B cell (primary cell): ENCODE data around the gene MPP7. TPM values are rescaled to one million over a fixed set of nuclear protein-coding genes. Genes with fewer than 3 reads are reported as not detected.

Experiments
- ATAC-seq: fragments of 200-7000 bp; cut with Tn5 transposase; one replicate; pipeline ENCODE4 v1.10.0; 2021; ENCODE audit warnings: low read depth, mild to moderate bottlenecking, moderate number of reproducible peaks, moderate library complexity
- CTCF ChIA-PET: fragments of 350-600 bp; sonication (Branson Sonifier 250); formaldehyde crosslinking; loops from one replicate; lab custom pipeline; 2021; ENCODE audit warnings: antibody characterized with exemption, inconsistent platforms; lab: Charles Lee
- POLR2A ChIA-PET: fragments of 350-600 bp; sonication (Branson Sonifier 250); formaldehyde crosslinking; loops from one replicate; lab custom pipeline; 2021; ENCODE audit warnings: antibody characterized with exemption; lab: Charles Lee
- DNase-seq: peaks from one replicate; pipeline ENCODE4 v3.0.0; 2013
- H2AFZ ChIP-seq: 2 replicates; pipeline ENCODE4 v1.6.1; 2012; ENCODE audit warnings: mild to moderate bottlenecking, low read depth, low read length; ENCODE audit not compliant: insufficient read depth, poor library complexity, severe bottlenecking
- H3K27ac ChIP-seq, 2 donors: 1 replicate in 1 of 2; 2 replicates in 1 of 2; pipeline ENCODE4 v1.5.1; 2012 to 2013; ENCODE audit warnings: low read length in 2 of 2, mild to moderate bottlenecking in 2 of 2, moderate library complexity in 1 of 2
- H3K27me3 ChIP-seq, 4 experiments: fragments of 200-600 bp in 1 of 4; sonication (generic) in 1 of 4; replicated peaks in 1 of 4; 1 replicate in 2 of 4; 2 replicates in 2 of 4; pipeline versions ENCODE4 v1.6.1 to v1.7.0; 2013 to 2016; ENCODE audit warnings: low read length in 3 of 4, mild to moderate bottlenecking in 2 of 4, mixed read lengths in 1 of 4, moderate library complexity in 1 of 4; ENCODE audit not compliant: insufficient read depth in 4 of 4, control insufficient read depth in 3 of 4; ENCODE audit errors: control extremely low read depth in 1 of 4
- H3K36me3 ChIP-seq, 2 experiments: replicated peaks in 1 of 2; 1 replicate in 1 of 2; 2 replicates in 1 of 2; pipeline versions ENCODE4 v1.6.1 to v1.7.1; 2013; ENCODE audit warnings: low read length in 1 of 2; ENCODE audit not compliant: insufficient read depth in 2 of 2, control insufficient read depth in 1 of 2; ENCODE audit errors: control extremely low read depth in 1 of 2, extremely low read depth in 1 of 2
- H3K4me1 ChIP-seq, 2 donors: fragments of 200-600 bp in 1 of 2; sonication (generic) in 1 of 2; 1 replicate in 1 of 2; 2 replicates in 1 of 2; pipeline versions ENCODE4 v1.5.1 to v1.6.1; 2013 to 2017; ENCODE audit warnings: low read length in 2 of 2; ENCODE audit not compliant: control insufficient read depth in 2 of 2, insufficient read depth in 2 of 2
- H3K4me2 ChIP-seq: replicated peaks from 2 replicates; pipeline ENCODE3; 2012; ENCODE audit warnings: mild to moderate bottlenecking, low read depth, low read length; ENCODE audit not compliant: poor library complexity, severe bottlenecking
- H3K4me3 ChIP-seq, 5 experiments: fragments of 200-600 bp in 1 of 5; sonication (generic) in 1 of 5; 1 replicate in 3 of 5; 2 replicates in 2 of 5; pipeline versions ENCODE4 v1.5.1 to v1.7.0; 2011 to 2016; ENCODE audit warnings: low read length in 4 of 5, mild to moderate bottlenecking in 4 of 5, low read depth in 2 of 5, control low read depth in 1 of 5, moderate library complexity in 1 of 5; ENCODE audit not compliant: insufficient read depth in 1 of 5; ENCODE audit errors: control extremely low read depth in 1 of 5, extremely low read depth in 1 of 5
- H3K79me2 ChIP-seq: fragments of 200-600 bp; sonication (generic); one replicate; pipeline ENCODE4 v1.6.0; 2016; ENCODE audit warnings: low read length; ENCODE audit not compliant: control insufficient read depth, insufficient read depth
- H3K9ac ChIP-seq: fragments of 200-600 bp; sonication (generic); 2 replicates; pipeline ENCODE4 v1.6.1; 2017; ENCODE audit warnings: mild to moderate bottlenecking, low read length, moderate library complexity
- H3K9me3 ChIP-seq, 3 donors: one replicate each; pipeline versions ENCODE4 v1.6.1 to v1.7.1; 2013; ENCODE audit warnings: low read length in 2 of 3; ENCODE audit not compliant: control insufficient read depth in 2 of 3, insufficient read depth in 1 of 3; ENCODE audit errors: control extremely low read depth in 1 of 3
- H4K20me1 ChIP-seq: 2 replicates; pipeline ENCODE4 v1.6.0; 2012; ENCODE audit warnings: mild to moderate bottlenecking, low read length; ENCODE audit not compliant: insufficient read depth, control insufficient read depth, poor library complexity, severe bottlenecking
- H3K27ac Mint-ChIP-seq: one replicate; pipeline ENCODE4 v1.8.0; 2021; ENCODE audit warnings: mixed read lengths
- H3K27me3 Mint-ChIP-seq: one replicate; pipeline ENCODE4 v1.8.0; 2021; ENCODE audit warnings: mixed read lengths
- H3K4me1 Mint-ChIP-seq: one replicate; pipeline ENCODE4 v1.8.0; 2021; ENCODE audit warnings: mixed read lengths
- H3K4me3 Mint-ChIP-seq: one replicate; pipeline ENCODE4 v1.8.0; 2021; ENCODE audit warnings: mixed read lengths
- H3K9me3 Mint-ChIP-seq: one replicate; pipeline ENCODE4 v1.8.0; 2022; ENCODE audit warnings: mixed read lengths; ENCODE audit not compliant: insufficient read depth
- EZH2 ChIP-seq: IDR thresholded peaks from 2 replicates; pipeline ENCODE4 v1.6.1; 2012; ENCODE audit warnings: borderline replicate concordance, low read depth, mild to moderate bottlenecking, moderate library complexity, low read length; ENCODE audit not compliant: insufficient read depth, poor library complexity, severe bottlenecking
- WGBS: methylation state at CpG from one replicate; pipeline ENCODE4 v1.1.5; 2013; ENCODE audit warnings: missing lambda C conversion rate; ENCODE audit not compliant: insufficient coverage; 5-methylcytosine and 5-hydroxymethylcytosine counted together
- intact Hi-C: fragments of 100-400 bp; cut with micrococcal nuclease; formaldehyde crosslinking; loops from one replicate; pipeline ENCODE4 v1.10.0; 2022
- polyA plus RNA-seq: library from polyadenylated mRNA; depleted of rRNA; stranded (reverse); fragments of >200 nt; gene quantifications from 2 replicates; pipeline ENCODE4 v1.2.3, GENCODE V29; 2012
- total RNA-seq, 2 donors: library from RNA; stranded (reverse); fragments of 120-200 nt in 1 of 2; gene quantifications; 1 replicate in 1 of 2; 2 replicates in 1 of 2; pipeline versions ENCODE4 v1.2.3 to v1.2.4, GENCODE V29; 2013 to 2022
- TF ChIP-seq, protein P1 (sequence below): fragments of 200-600 bp; IDR thresholded peaks from one replicate; pipeline ENCODE4 v1.8.0; 2022; ENCODE audit warnings: antibody characterized with exemption, mild to moderate bottlenecking

The MPP7 gene
- total and polyA plus RNA-seq, 2 donors (not counting 1 experiment from before 2014, with no cell fraction given): 2.1 to 13.1 TPM

DNA sequence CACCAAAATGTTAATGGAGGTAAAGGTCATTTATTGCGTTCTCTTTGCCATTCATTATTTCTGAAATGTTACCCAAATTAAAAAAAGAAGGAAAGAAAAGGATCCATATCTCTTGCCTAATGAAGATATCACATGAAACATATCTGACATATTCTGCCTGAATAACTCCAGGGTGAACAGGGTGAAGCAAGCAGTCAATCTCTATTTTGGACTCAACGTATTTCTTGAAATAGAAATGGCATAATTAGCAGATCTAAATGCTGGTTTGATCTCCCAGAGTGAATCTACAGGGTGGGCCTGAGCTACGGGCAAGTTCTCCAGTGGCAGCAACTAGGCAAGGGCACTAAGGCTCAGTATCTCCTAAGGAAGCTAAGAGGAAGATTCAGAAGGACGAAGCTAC, 24.0 kb downstream of the MPP7 start:
- Mint-ChIP-seq H3K4me1 (peaks cover 17% of the 10 kb centered on the region), H3K27ac (no peak overlapping the region), H3K9me3 (no peaks in the 10 kb centered on the region), H3K4me3 (no peak overlapping the region), H3K27me3 (no peaks in the 10 kb centered on the region)
- Histone ChIP-seq H3K27ac (no peak overlapping the region), H2AFZ (no peak overlapping the region), H3K27me3 (no peaks in the 10 kb centered on the region), H3K79me2 (no peaks in the 10 kb centered on the region), H3K4me1 (peaks cover 9 to 10% of the 10 kb centered on the region in 2 donors), H4K20me1 (no peaks in the 10 kb centered on the region), H3K9ac (no peak overlapping the region), H3K36me3 (no peaks in the 10 kb centered on the region), H3K4me2 (no peak overlapping the region), H3K9me3 (no peaks in the 10 kb centered on the region), H3K4me3 (no peak overlapping the region)
- CTCF ChIA-PET: no interaction called here
- WGBS: no CpG with 5 or more reads among the region's 4 CpGs
- DNase-seq: no peak
- intact Hi-C loops: no loop called here
- no peak for ATAC-seq
- no peak for TF ChIP-seq EZH2
- TF ChIP-seq, protein P1, sequence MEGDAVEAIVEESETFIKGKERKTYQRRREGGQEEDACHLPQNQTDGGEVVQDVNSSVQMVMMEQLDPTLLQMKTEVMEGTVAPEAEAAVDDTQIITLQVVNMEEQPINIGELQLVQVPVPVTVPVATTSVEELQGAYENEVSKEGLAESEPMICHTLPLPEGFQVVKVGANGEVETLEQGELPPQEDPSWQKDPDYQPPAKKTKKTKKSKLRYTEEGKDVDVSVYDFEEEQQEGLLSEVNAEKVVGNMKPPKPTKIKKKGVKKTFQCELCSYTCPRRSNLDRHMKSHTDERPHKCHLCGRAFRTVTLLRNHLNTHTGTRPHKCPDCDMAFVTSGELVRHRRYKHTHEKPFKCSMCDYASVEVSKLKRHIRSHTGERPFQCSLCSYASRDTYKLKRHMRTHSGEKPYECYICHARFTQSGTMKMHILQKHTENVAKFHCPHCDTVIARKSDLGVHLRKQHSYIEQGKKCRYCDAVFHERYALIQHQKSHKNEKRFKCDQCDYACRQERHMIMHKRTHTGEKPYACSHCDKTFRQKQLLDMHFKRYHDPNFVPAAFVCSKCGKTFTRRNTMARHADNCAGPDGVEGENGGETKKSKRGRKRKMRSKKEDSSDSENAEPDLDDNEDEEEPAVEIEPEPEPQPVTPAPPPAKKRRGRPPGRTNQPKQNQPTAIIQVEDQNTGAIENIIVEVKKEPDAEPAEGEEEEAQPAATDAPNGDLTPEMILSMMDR: no peak
- POLR2A ChIA-PET: no interaction called here

DNA sequence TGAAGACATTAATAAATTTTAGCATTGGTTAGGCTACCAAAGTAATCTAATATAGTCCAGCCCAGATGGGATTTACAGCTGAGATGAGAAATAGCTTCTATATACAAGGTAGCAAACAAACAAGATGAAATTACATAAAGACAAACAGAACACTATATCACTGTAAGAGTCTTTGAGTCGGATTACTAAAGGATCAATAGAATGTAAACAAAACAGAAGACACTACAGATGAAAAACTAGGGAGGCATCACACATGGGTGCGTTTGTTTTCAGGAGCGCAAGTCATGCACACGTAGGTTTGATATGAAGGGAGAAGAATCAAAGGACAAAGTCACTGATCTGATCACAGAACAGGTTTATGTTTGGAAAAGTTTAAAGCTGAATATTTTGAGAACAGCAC, 26.5 kb downstream of the MPP7 start:
- WGBS: 83% methylated on average over 1 of the region's 4 CpGs
- ATAC-seq: no peak
- Histone ChIP-seq H3K9ac (no peak overlapping the region), H4K20me1 (no peaks in the 10 kb centered on the region), H3K4me3 (no peak overlapping the region), H3K4me2 (no peak overlapping the region), H3K79me2 (no peaks in the 10 kb centered on the region), H2AFZ (no peak overlapping the region), H3K4me1 (no peaks in the 10 kb centered on the region), H3K27me3 (no peaks in the 10 kb centered on the region), H3K27ac (no peak overlapping the region), H3K9me3 (no peaks in the 10 kb centered on the region), H3K36me3 (no peaks in the 10 kb centered on the region)
- intact Hi-C loops: no loop called here
- Mint-ChIP-seq H3K4me1 (peaks cover 2% of the 10 kb centered on the region), H3K9me3 (no peaks in the 10 kb centered on the region), H3K27me3 (no peaks in the 10 kb centered on the region), H3K27ac (no peak overlapping the region), H3K4me3 (no peak overlapping the region)
- TF ChIP-seq EZH2: no peak
- TF ChIP-seq, protein P1: no peak
- no peak for DNase-seq
- ChIA-PET CTCF (interaction anchor here (2.0 kb wide), 1 partner anchor 117 kb away, joined by 5 read pairs; no protein-coding TSS in a partner anchor), POLR2A (no interaction called here)
